Esophagus (tissue), 2 donors: ENCODE data around the gene GIMAP8. TPM values are rescaled to one million over a fixed set of nuclear protein-coding genes. Genes with fewer than 3 reads are reported as not detected.

Source experiments
- H3K27ac ChIP-seq, 2 donors: one replicate each; pipeline ENCODE4 v1.5.1; 2013; ENCODE audit warnings: low read depth in 2 of 2, mild to moderate bottlenecking in 2 of 2, inconsistent platforms in 1 of 2, low read length in 1 of 2, moderate library complexity in 1 of 2
- H3K27me3 ChIP-seq, 2 donors: one replicate each; pipeline ENCODE4 v1.6.1; 2013; ENCODE audit warnings: low read length in 2 of 2, control low read depth in 1 of 2, mild to moderate bottlenecking in 1 of 2; ENCODE audit not compliant: insufficient read depth in 2 of 2, control insufficient read depth in 1 of 2
- H3K36me3 ChIP-seq, 2 donors: one replicate each; pipeline ENCODE4 v1.6.1; 2013; ENCODE audit warnings: low read length in 1 of 2; ENCODE audit not compliant: control insufficient read depth in 2 of 2, insufficient read depth in 2 of 2
- H3K4me1 ChIP-seq, 2 donors: one replicate each; pipeline ENCODE4 v1.6.1; 2013; ENCODE audit warnings: low read length in 1 of 2; ENCODE audit not compliant: control insufficient read depth in 2 of 2, insufficient read depth in 2 of 2
- H3K4me3 ChIP-seq, 2 donors: one replicate each; pipeline ENCODE4 v1.5.1; 2013; ENCODE audit warnings: low read length in 2 of 2, mild to moderate bottlenecking in 2 of 2, low read depth in 1 of 2, moderate library complexity in 1 of 2
- H3K9me3 ChIP-seq, 2 donors: one replicate each; pipeline ENCODE4 v1.6.1; 2013; ENCODE audit warnings: mild to moderate bottlenecking in 2 of 2, low read depth in 1 of 2, low read length in 1 of 2, moderate library complexity in 1 of 2; ENCODE audit not compliant: control insufficient read depth in 2 of 2, insufficient read depth in 1 of 2
- WGBS, 2 donors: extraction: QIAGEN DNeasy Blood & Tissue Kit; methylation state at CpG; one replicate each; pipeline ENCODE4 v1.1.7; 2013; 5-methylcytosine and 5-hydroxymethylcytosine counted together
- polyA plus RNA-seq, 2 donors: library from polyadenylated mRNA; stranded (reverse); fragments of 200-250 nt; gene quantifications; one replicate each; pipeline ENCODE4 v1.2.3, GENCODE V29; 2013
- donor health status: healthy with polysubstance abuse.
- donor health status: Bipolar disorder and iron deficiency.

GIMAP8 gene
- polyA plus RNA-seq, 2 donors = 1.8 to 1.9 TPM

DNA sequence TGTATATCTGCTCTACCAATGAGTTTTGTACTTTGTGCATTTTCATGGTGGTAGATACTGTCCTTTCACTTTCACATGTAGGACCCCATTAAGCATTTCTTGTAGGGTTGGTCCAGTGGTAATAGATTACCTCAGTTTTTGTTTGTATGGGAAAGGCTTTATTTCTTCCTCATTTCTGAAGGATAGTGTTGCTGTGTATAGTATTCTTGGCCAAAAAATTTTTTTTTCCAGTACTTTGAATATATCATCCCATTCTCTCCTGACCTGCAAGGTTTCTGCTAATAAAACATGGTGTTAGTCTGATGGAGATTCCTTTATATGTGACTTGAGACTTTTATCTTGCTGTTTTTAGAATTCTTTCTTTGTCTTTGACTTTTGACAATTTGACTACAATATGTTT is 12.0 kb downstream of the GIMAP8 start:
- Histone ChIP-seq H3K4me3 (no peak overlapping the region), H3K9me3 (peaks cover 0 to 2% of the 10 kb centered on the region in 2 donors), H3K36me3 (no peaks in the 10 kb centered on the region), H3K27me3 (no peaks in the 10 kb centered on the region), H3K4me1 (no peaks in the 10 kb centered on the region), H3K27ac (no peak overlapping the region)

DNA sequence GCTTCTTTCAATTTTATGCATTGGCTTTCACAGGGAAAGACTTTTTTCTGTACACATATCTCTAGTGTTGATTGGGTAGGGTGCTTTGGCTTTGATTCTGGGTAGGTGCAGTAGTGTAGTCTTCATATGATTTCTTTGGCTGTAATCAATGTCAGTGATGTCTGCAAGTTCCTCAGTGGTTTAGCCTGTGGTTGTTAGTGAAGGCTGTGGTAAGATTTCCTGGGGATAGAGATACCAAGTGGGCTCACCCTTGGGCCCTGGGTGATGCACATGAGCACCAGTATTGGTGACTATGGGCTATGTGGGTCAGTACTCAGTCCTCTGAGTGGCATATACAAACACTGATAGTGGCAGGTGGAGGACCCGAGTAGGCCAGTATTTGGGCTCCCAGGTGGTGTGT is 13.0 kb downstream of the GIMAP8 start:
- Histone ChIP-seq H3K36me3 (no peaks in the 10 kb centered on the region), H3K4me3 (no peak overlapping the region), H3K9me3 (peaks cover 0 to 2% of the 10 kb centered on the region in 2 donors), H3K4me1 (no peaks in the 10 kb centered on the region), H3K27me3 (no peaks in the 10 kb centered on the region), H3K27ac (no peak overlapping the region)
- WGBS, 2 donors = 85 to 86% methylated on average over 1 of the region's 1 CpG

DNA sequence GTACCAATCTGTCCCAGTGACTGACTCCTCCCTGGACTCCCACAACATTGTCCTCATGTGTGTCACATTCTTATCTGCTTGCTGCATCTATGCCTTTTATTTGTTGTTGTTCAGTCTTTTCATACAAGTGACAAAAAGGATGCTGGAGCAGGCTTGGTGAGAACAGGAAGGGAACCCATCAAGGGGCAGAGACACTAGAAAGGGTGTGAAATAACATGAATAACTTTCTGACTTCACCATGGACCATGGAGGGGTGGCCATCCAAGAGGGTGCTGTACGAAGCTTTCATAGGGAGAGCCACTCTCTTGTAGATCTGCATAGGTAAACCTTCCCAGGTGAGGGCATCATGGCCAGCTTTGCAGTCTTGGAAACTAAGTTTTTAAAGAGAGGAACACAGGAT is 14.5 kb downstream of the GIMAP8 start:
- Histone ChIP-seq H3K36me3 (no peaks in the 10 kb centered on the region), H3K9me3 (no peaks in the 10 kb centered on the region), H3K4me3 (no peak overlapping the region), H3K4me1 (no peaks in the 10 kb centered on the region), H3K27me3 (no peaks in the 10 kb centered on the region), H3K27ac (no peak overlapping the region)
- WGBS, 2 donors = 76 to 84% methylated on average over 1 of the region's 1 CpG

DNA sequence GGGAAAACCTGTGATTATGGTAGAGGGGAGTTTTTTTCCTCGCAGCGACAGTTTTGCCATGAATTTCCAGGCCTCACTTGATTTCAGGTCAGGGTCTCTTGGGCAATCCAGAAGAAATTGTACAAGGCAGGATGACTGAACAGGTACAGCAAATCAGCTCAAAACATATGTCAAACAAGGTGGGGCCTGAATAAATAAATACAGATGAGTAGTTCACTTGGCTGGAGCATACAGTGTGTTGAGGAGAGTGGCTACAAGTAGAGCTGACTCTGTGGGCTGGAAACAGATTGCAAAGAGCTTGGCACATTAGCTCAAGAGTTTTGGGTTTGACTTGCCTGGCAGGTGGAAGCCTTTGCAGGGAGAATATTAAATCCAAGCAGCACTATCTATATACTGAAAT is 15.0 kb downstream of the GIMAP8 start:
- no peaks in the 10 kb centered on the region for H3K4me1 ChIP-seq
- no peak overlapping the region for H3K4me3 ChIP-seq
- H3K27ac ChIP-seq = no peak overlapping the region
- no peaks in the 10 kb centered on the region for H3K36me3 ChIP-seq
- no peaks in the 10 kb centered on the region for H3K9me3 ChIP-seq
- WGBS, 2 donors = 96 to 98% methylated on average over 2 of the region's 2 CpGs
- no peaks in the 10 kb centered on the region for H3K27me3 ChIP-seq

DNA sequence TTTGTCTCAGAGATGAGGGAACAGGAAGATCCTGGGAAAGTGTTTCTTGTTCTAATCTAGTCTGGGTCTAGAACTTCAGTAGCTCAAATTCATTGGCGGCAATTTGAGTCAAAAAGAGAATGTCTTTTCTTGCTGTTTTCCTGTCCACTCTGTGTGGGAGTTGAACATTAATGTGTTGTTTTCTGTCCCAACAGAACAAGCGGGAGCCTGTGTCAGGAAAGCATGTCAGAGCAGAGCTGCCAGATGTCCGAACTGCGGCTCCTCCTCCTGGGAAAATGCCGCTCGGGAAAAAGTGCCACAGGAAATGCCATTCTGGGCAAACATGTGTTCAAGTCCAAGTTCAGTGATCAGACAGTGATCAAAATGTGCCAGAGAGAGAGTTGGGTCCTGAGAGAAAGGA is 16.0 kb downstream of the GIMAP8 start:
- no peaks in the 10 kb centered on the region for H3K9me3 ChIP-seq
- no peak overlapping the region for H3K4me3 ChIP-seq
- no peaks in the 10 kb centered on the region for H3K27me3 ChIP-seq
- no peaks in the 10 kb centered on the region for H3K4me1 ChIP-seq
- H3K27ac ChIP-seq = no peak overlapping the region
- H3K36me3 ChIP-seq = no peaks in the 10 kb centered on the region
- WGBS, 2 donors = 53 to 65% methylated on average over 6 of the region's 6 CpGs

DNA sequence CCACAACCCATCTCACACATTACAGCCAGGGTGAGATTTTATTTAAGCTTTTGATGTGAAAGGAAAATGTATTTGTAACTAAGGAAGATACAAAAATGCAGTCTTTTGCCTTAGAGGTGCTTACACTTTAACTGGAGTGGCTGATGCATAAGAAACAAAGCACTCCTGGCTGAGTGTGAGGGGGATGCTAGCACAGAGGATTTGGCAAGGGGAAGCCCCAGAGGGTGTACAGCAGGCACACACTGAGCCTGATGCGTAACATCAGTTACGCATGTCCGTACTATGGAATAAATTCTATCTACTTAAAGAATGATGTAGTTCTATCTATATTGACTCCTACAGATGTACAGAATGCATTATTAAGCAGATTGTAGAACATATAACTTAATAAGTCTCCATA is 17.8 kb downstream of the GIMAP8 start:
- no peak overlapping the region for H3K27ac ChIP-seq
- no peaks in the 10 kb centered on the region for H3K36me3 ChIP-seq
- H3K27me3 ChIP-seq = no peaks in the 10 kb centered on the region
- no peak overlapping the region for H3K4me3 ChIP-seq
- WGBS, 2 donors = 91 to 94% methylated on average over 3 of the region's 3 CpGs
- no peaks in the 10 kb centered on the region for H3K9me3 ChIP-seq
- H3K4me1 ChIP-seq = no peaks in the 10 kb centered on the region

DNA sequence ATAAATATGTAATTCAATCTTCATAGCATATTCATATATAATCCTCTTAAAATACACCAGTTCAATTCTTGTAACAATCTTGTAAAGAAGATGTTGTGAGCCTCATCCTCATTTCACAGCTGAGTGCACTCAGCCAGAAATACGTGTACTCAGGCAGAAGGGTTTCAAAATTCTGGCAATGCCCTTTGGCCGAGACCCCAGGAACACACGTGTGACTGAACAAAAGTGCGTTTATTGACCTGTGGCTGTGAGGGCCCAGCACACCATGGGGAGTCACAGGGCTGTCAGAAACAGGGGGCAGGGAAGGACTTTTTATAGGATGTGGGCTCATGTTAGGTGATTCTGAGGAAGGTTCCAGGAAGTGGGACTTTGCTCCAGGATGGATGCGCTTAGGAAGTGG is 21.5 kb downstream of the GIMAP8 start:
- Histone ChIP-seq H3K36me3 (no peaks in the 10 kb centered on the region), H3K27ac (no peak overlapping the region), H3K9me3 (no peaks in the 10 kb centered on the region), H3K4me3 (no peak overlapping the region), H3K4me1 (no peaks in the 10 kb centered on the region), H3K27me3 (no peaks in the 10 kb centered on the region)
- WGBS, 2 donors = 68 to 70% methylated on average over 5 of the region's 5 CpGs

DNA sequence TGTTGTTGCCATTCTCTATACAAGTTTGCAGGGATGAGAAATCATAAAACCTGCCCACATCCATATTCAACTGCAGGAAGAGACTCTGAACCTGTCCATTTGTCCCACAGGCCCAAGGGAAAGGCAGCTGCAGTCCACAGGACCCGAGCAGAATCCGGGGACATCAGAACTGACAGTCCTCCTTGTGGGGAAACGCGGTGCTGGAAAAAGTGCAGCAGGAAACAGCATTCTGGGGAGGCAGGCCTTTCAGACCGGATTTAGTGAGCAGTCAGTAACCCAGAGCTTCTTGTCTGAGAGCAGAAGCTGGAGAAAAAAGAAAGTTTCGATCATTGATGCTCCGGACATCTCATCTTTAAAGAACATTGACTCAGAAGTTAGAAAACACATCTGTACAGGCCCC is 23.5 kb downstream of the GIMAP8 start:
- Histone ChIP-seq H3K27ac (no peak overlapping the region), H3K36me3 (no peaks in the 10 kb centered on the region), H3K27me3 (no peaks in the 10 kb centered on the region), H3K4me1 (no peaks in the 10 kb centered on the region), H3K9me3 (no peaks in the 10 kb centered on the region), H3K4me3 (no peak overlapping the region)
- WGBS, 2 donors = 83% methylated on average over 7 of the region's 7 CpGs

DNA sequence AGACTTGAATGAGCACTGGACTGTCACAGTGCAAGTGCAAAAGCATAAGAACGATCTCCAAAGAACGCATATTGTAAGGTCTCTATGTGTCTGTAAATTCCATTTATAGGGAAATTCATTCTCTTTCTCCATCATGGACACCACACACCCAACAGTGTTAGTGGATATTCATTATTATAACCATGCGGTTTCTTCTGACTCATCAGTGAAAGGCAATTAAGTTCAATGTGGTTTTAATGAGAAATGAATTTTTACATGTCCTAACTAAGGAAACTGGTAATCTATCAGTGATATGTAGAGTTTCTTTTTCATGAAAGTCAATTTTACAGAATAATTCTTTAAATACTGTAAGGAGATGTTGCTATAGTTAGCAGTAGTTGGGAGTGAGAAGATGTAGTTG is 25.9 kb downstream of the GIMAP8 start:
- Histone ChIP-seq H3K4me1 (no peaks in the 10 kb centered on the region), H3K4me3 (no peak overlapping the region), H3K27ac (no peak overlapping the region), H3K27me3 (no peaks in the 10 kb centered on the region), H3K36me3 (no peaks in the 10 kb centered on the region), H3K9me3 (no peaks in the 10 kb centered on the region)
- WGBS, 2 donors = 81 to 82% methylated on average over 3 of the region's 3 CpGs

DNA sequence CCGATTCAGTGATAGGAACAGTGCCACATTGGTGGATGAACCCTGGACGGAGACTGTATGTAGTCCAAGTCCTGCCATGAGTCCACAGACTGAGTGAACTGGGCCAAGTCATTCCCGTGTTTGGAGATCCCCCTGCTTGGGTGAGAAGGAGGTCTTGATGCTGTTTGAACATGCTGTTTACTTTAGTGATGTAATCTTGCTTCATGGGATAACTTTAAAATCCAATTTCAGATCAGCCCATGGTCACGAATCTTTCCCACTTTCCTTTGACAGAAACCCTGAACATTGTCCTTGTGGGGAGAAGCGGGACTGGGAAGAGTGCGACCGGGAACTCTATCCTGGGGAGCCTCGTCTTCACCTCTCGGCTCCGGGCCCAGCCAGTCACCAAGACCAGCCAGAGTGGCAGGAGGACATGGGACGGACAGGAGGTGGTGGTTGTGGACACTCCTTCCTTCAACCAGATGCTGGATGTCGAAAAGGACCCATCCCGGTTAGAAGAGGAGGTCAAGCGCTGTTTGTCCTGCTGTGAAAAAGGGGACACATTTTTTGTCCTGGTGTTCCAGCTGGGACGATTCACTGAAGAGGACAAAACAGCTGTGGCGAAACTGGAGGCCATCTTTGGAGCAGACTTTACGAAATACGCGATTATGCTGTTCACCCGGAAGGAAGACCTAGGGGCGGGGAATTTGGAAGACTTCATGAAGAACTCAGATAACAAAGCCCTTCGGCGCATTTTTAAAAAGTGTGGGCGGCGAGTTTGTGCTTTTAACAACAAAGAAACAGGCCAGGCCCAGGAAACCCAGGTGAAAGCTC is 26.6 kb downstream of the GIMAP8 start:
- Histone ChIP-seq H3K4me1 (peaks cover 0 to under 1% of the 10 kb centered on the region in 2 donors), H3K36me3 (no peaks in the 10 kb centered on the region), H3K27ac (no peak overlapping the region), H3K27me3 (no peaks in the 10 kb centered on the region), H3K4me3 (no peak overlapping the region), H3K9me3 (no peaks in the 10 kb centered on the region)
- WGBS, 2 donors = 88% methylated on average over 25 of the region's 25 CpGs
